BLaER1 (cell line): Measurements from ENCODE around the gene ADRB2.

Experiments used
- H3K27ac ChIP-seq: shearing (Covaris generic); formaldehyde crosslinking; 2 replicates; pipeline ENCODE4 v1.8.1; 2022
- H3K27me3 ChIP-seq: shearing (Covaris generic); formaldehyde crosslinking; 2 replicates; pipeline ENCODE4 v1.8.1; 2022
- H3K36me3 ChIP-seq: shearing (Covaris generic); formaldehyde crosslinking; 2 replicates; pipeline ENCODE4 v1.8.1; 2022
- H3K4me1 ChIP-seq: shearing (Covaris generic); formaldehyde crosslinking; 2 replicates; pipeline ENCODE4 v1.8.1; 2022
- H3K4me2 ChIP-seq: shearing (Covaris generic); formaldehyde crosslinking; 2 replicates; pipeline ENCODE4 v1.8.1; 2022
- H3K4me3 ChIP-seq: shearing (Covaris generic); formaldehyde crosslinking; 2 replicates; pipeline ENCODE4 v1.8.1; 2022
- H3K9ac ChIP-seq: shearing (Covaris generic); formaldehyde crosslinking; 2 replicates; pipeline ENCODE4 v1.8.1; 2022
- H3K9me3 ChIP-seq: shearing (Covaris generic); formaldehyde crosslinking; 2 replicates; pipeline ENCODE4 v1.8.1; 2022
- H4K20me1 ChIP-seq: shearing (Covaris generic); formaldehyde crosslinking; 2 replicates; pipeline ENCODE4 v1.8.1; 2022
- Cebpa-rat ChIP-seq: shearing (Covaris generic); IDR thresholded peaks from 2 replicates; pipeline ENCODE4 v1.8.1; 2022

The ADRB2 gene

GRCh38 chr5:148826053-148826738 lies at the start of gene ADRB2:
ADRB2 (plus strand) TSS chr5:148826611; CDS start chr5:148826832, 221 bp downstream.
- no peaks in the 10 kb centered on the region for H3K9me3 ChIP-seq
- H3K4me2 ChIP-seq, result peak within 1 kb of the TSS; percentile 94
- H3K27ac ChIP-seq, result peak within 1 kb of the TSS; percentile 68
- peak within 1 kb of the TSS; percentile 78 for H3K9ac ChIP-seq
- H3K27me3 ChIP-seq, result no peaks in the 10 kb centered on the region
- no peaks in the 10 kb centered on the region for H4K20me1 ChIP-seq
- H3K36me3 ChIP-seq, result no peaks in the 10 kb centered on the region
- peaks cover 69% of the 10 kb centered on the region for H3K4me1 ChIP-seq
- H3K4me3 ChIP-seq, result peak within 1 kb of the TSS; percentile 73
- no peak for TF ChIP-seq Cebpa-rat

DNA sequence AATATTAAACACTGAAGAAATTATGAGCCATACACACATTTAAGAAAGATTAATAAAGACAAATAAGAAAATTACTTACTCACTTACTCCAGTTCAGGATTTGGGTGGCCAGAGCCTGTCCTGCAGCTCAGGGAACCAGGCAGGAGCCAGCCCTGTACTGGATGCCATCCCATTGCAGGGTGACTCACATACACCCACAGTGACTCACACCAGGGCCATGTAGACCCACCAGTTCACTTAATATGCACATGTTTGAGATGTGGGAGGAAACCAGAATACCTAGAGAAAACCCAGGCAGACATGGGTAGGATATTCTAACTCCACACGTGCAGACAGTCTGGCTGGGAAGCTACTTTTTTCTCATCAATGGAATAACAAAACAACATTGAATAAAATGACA lies 49.6 kb upstream of the ADRB2 start:
- no peaks in the 10 kb centered on the region for H4K20me1 ChIP-seq
- no peak overlapping the region for H3K4me3 ChIP-seq
- no peaks in the 10 kb centered on the region for H3K27me3 ChIP-seq
- H3K4me1 ChIP-seq, result peaks cover 17% of the 10 kb centered on the region
- no peak overlapping the region for H3K27ac ChIP-seq
- no peak overlapping the region for H3K9ac ChIP-seq
- no peaks in the 10 kb centered on the region for H3K9me3 ChIP-seq
- TF ChIP-seq Cebpa-rat, result no peak
- no peaks in the 10 kb centered on the region for H3K36me3 ChIP-seq
- H3K4me2 ChIP-seq, result no peak overlapping the region

- H3K9ac ChIP-seq, result no peak overlapping the region
- no peak overlapping the region for H3K4me2 ChIP-seq
- no peak overlapping the region for H3K4me3 ChIP-seq
- peaks cover 18% of the 10 kb centered on the region for H3K4me1 ChIP-seq
- H4K20me1 ChIP-seq, result no peaks in the 10 kb centered on the region
- no peaks in the 10 kb centered on the region for H3K36me3 ChIP-seq
- no peaks in the 10 kb centered on the region for H3K27me3 ChIP-seq
- H3K27ac ChIP-seq, result no peak overlapping the region
- no peak for TF ChIP-seq Cebpa-rat
- H3K9me3 ChIP-seq, result no peaks in the 10 kb centered on the region
Measured at GRCh38 chr5:148778882-148779281, 47.5 kb upstream of the ADRB2 start.

DNA sequence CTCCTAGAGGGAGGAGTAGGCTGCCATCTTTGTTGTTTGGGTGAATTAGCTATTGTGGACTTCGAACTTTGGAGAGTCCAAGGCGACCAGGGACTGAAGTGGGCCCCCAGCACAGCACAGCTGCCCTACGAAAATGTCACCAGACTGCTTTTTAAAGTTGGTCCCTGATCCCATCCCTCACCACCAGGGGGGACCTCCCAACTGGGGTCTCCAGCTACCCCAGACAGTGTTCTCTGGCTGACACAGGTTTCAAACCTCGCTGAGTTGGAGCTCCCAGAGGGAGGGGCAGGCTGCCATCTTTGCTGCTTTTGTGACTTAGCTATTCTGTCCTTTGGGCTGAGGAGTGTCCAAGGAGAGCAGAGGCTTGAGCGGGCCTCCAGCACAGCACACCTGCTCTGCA lies 45.7 kb upstream of the ADRB2 start:
- H3K4me2 ChIP-seq, result no peak overlapping the region
- no peak overlapping the region for H3K9ac ChIP-seq
- no peak overlapping the region for H3K4me3 ChIP-seq
- H3K27ac ChIP-seq, result no peak overlapping the region
- TF ChIP-seq Cebpa-rat, result no peak
- H3K9me3 ChIP-seq, result no peaks in the 10 kb centered on the region
- no peaks in the 10 kb centered on the region for H3K36me3 ChIP-seq
- no peaks in the 10 kb centered on the region for H4K20me1 ChIP-seq
- peaks cover 12% of the 10 kb centered on the region for H3K4me1 ChIP-seq
- no peaks in the 10 kb centered on the region for H3K27me3 ChIP-seq

GRCh38 chr5:148781766-148782165 lies 44.6 kb upstream of the ADRB2 start:
- no peaks in the 10 kb centered on the region for H3K9me3 ChIP-seq
- no peak overlapping the region for H3K27ac ChIP-seq

DNA sequence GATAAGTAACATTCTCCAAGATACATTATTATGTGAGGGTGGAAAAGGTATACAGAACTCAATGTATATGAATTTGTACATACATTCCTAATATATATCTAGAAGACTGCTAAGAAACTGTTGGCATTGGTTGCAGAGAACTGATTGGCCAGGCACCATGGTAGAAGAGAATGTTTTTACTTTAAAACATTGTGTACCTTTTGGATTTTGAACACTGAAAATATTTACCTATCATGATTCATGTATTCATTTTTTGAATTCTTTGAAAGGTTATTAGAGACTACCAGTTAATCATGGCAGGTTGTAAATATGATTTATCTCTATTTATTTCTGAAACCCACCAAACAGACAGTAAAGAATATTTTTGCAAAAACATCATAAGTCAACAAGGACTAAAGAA lies 41.2 kb upstream of the ADRB2 start:
- TF ChIP-seq Cebpa-rat, result no peak
- no peaks in the 10 kb centered on the region for H3K9me3 ChIP-seq
- no peak overlapping the region for H3K9ac ChIP-seq
- H3K4me2 ChIP-seq, result no peak overlapping the region
- H3K36me3 ChIP-seq, result no peaks in the 10 kb centered on the region
- no peak overlapping the region for H3K4me3 ChIP-seq
- H3K27ac ChIP-seq, result no peak overlapping the region
- peaks cover 12% of the 10 kb centered on the region for H3K4me1 ChIP-seq
- no peaks in the 10 kb centered on the region for H4K20me1 ChIP-seq
- H3K27me3 ChIP-seq, result no peaks in the 10 kb centered on the region

More at GRCh38 chr5:148781766-148782165, 44.6 kb upstream of the ADRB2 start:
- Histone ChIP-seq H3K4me1 (peaks cover 12% of the 10 kb centered on the region), H3K4me2 (peak overlapping the region; percentile 45), H3K27me3 (no peaks in the 10 kb centered on the region), H3K36me3 (no peaks in the 10 kb centered on the region), H4K20me1 (no peaks in the 10 kb centered on the region), H3K4me3 (no peak overlapping the region), H3K9ac (no peak overlapping the region)
- no peak for TF ChIP-seq Cebpa-rat

GRCh38 chr5:148786456-148786855 lies 40.0 kb upstream of the ADRB2 start:
- H3K9ac ChIP-seq, result no peak overlapping the region
- no peak overlapping the region for H3K4me3 ChIP-seq
- no peaks in the 10 kb centered on the region for H3K27me3 ChIP-seq
- peaks cover 7% of the 10 kb centered on the region for H3K4me1 ChIP-seq
- no peak overlapping the region for H3K27ac ChIP-seq
- H3K9me3 ChIP-seq, result no peaks in the 10 kb centered on the region
- H3K4me2 ChIP-seq, result no peak overlapping the region
- H3K36me3 ChIP-seq, result no peaks in the 10 kb centered on the region
- no peak for TF ChIP-seq Cebpa-rat
- no peaks in the 10 kb centered on the region for H4K20me1 ChIP-seq

GRCh38 chr5:148788636-148789035 lies 37.8 kb upstream of the ADRB2 start:
- no peak overlapping the region for H3K27ac ChIP-seq
- no peaks in the 10 kb centered on the region for H3K27me3 ChIP-seq
- H3K9ac ChIP-seq, result no peak overlapping the region
- H3K4me3 ChIP-seq, result no peak overlapping the region
- TF ChIP-seq Cebpa-rat, result no peak
- H3K9me3 ChIP-seq, result no peaks in the 10 kb centered on the region
- H4K20me1 ChIP-seq, result no peaks in the 10 kb centered on the region
- peaks cover 13% of the 10 kb centered on the region for H3K4me1 ChIP-seq
- no peaks in the 10 kb centered on the region for H3K36me3 ChIP-seq
- no peak overlapping the region for H3K4me2 ChIP-seq

GRCh38 chr5:148790545-148791333 lies 35.7 kb upstream of the ADRB2 start:
- Histone ChIP-seq H3K9me3 (no peaks in the 10 kb centered on the region), H3K4me2 (no peak overlapping the region), H4K20me1 (no peaks in the 10 kb centered on the region), H3K9ac (no peak overlapping the region), H3K27ac (no peak overlapping the region), H3K36me3 (no peaks in the 10 kb centered on the region), H3K4me3 (no peak overlapping the region), H3K4me1 (peaks cover 34% of the 10 kb centered on the region), H3K27me3 (no peaks in the 10 kb centered on the region)
- TF ChIP-seq Cebpa-rat, result no peak

- Histone ChIP-seq H3K27me3 (no peaks in the 10 kb centered on the region), H3K9ac (no peak overlapping the region), H4K20me1 (no peaks in the 10 kb centered on the region), H3K4me3 (no peak overlapping the region), H3K4me2 (no peak overlapping the region), H3K36me3 (no peaks in the 10 kb centered on the region), H3K9me3 (no peaks in the 10 kb centered on the region), H3K27ac (no peak overlapping the region), H3K4me1 (peaks cover 38% of the 10 kb centered on the region)
- TF ChIP-seq Cebpa-rat, result no peak
Measured at GRCh38 chr5:148791334-148791667, 35.1 kb upstream of the ADRB2 start.
